GM21786 (cell line): ENCODE results near the gene LRRC37B.
"Not testable (repeated sequence)": the region's sequence is repeated elsewhere in the genome, so short reads cannot be mapped to it uniquely, and the experiment has no call there.

Experiments
- ATAC-seq: cut with Tn5 transposase; IDR thresholded peaks from one replicate; pipeline ENCODE4 v1.9.1; 2021; ENCODE audit not compliant: unreplicated experiment

Gene LRRC37B

DNA sequence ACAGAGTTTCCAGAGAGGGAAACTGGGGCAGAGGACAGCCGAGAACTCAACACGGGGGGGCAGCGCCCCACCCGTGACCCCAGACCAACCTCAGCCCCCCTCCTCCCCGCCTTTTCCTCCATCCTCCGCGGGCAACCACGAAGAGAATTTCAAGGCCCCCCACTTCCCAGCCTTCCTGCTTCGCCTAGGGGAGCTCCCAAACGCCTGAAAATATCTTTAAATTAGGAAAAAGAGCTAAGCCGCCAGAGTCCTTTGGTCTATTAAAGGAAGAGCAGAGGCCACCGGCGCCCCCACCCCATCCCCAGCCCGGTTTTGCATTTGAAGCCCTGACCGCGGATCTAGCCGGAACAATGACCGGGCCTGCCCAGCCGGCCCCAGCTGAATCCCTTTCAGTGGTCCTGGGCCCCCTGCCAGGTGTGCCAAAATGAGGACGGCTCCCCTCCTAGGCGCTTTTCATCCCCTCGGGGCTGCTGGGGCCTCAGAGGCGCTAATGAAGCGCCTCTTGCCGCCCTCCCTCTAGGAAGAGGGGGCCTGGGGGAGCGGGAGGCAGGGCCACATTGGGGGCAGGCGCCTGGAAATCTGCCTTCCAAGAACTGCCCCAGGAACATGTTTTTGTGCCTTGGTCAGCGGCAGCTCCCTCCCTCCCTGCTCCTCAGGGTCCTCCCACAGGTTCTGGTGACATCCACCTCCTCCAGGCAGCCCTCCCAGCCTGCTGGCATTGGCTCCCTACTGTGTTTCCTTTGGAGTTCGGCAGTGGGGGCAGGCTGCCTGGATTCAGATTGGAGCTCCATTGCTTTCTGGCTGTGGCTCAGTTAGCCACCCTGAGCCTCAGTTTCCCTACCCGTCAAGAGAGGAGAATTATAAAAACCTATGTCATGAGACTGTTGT, 78.0 kb downstream of the LRRC37B start:
- ATAC-seq: not testable (repeated sequence)

DNA sequence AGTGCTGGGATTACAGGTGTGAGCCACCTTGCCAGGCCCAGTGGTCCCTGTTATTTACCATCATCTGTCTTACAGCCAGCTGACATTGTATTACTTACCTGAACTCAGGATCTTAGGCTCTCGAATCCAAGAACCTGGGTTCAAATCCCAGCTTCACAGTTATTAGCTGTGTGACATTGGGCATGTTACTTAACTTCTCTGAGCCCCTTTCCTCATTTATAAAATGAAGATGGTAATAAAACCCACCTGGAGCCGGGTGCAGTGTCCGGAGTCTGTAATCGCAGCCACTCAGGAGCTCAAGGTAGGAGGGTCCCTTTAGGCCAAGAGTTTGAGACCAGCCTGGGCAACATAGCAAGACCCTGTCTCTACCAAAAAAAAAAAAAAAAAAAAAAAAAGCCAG, 79.7 kb downstream of the LRRC37B start:
- not testable (repeated sequence) for ATAC-seq

DNA sequence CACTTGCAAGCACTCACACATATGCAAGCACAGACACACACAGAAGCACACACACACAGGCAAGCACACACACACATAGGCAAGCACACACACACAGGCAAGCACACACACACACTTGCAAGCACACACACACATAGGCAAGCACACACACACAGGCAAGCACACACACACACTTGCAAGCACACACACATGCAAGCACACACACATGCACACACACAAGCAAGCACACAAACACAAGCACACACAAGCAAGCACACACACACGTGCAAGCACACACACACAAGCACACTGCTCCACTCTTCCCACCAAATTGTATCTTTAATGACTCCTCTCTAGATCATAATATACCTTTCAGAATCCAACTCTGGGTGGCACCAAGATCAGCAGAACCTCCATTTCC, 84.9 kb downstream of the LRRC37B start:
- ATAC-seq: not testable (repeated sequence)

DNA sequence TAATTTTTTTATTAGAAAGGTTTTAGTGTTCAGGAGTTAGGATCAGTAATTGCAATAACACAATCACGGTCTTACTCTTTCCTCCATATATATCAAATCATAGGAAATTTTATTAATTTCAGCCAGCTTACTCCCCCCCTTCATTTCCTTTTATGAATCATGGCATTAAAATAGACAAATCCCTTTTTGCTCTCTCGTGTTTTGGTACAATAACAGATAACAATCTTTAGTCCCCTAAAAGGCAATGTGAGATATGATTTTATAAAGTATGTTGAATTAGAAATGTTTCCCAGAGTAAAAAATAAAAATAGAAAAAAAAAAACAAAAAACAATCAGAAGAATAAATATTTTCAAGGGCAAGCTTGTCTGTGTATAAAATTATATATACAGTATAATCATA, 92.5 kb downstream of the LRRC37B start:
- no peak for ATAC-seq

DNA sequence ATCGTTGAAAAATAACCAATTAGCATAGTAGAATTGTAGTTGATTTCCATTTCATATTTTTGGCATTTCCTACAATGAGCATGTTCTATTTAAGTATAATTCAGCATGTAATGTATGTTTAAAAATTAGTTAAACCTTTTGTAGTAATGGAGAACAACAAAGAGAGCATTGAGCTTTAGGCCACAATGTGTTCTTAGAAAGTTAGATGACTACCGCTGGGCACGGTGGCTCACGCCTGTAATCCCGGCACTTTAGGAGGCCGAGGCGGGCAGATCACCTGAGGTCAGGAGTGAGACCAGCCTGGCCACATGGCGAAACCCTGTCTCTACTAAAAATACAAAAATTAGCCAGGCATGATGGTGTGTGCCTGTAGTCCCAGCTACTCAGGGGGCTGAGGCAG, 93.1 kb downstream of the LRRC37B start:
- not testable (repeated sequence) for ATAC-seq

DNA sequence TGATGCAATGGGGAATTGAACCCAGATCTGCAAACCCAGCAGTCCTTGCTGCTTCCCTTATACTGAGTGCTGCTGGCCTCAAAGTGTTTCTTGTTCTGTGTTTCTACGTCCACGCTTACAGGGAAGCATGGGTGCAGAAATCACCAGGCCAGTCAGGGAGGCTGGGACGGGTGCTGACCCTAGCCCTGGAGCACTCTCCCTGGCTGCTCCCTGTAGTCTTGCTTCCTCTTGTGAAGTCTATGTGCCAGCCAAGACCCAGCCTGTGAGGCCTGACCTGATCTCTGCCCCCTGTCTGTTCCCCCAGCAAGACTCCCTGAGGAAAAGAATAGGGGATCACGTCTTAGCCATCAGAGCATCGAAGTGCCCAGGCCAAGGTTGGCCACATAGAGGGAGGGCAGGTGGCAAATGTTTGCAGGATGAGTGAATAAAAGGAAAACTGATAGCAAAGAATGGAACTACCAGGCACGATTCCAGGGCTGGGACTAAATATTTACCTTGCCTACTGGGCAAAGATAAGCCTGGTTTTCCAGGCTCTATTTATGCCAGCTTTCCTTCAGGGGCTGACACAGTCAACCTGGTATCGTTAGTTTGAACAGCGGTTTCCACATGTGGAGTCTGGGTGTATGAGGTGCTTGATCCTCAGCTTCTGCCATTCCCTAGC, 93.9 kb downstream of the LRRC37B start:
- ATAC-seq: no peak

DNA sequence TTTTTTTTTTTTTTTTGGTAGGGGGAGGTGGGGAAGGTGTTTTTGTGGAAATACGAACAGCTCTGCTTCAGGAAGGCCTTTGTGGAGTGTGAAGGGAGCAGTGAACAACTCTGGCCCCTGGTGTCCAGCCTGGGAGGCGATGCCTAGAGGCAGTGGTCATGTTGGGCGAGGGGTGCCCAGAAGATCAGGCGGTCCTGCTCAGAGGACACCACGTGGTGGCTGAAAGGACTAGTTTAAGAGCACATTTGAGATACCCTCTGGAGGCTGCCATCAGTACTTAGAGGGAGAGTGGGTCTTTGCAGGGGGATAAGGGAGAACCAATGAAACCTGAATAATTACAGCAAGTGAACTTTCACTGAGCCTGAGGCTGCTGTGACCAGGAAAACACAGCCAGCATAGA, 95.0 kb downstream of the LRRC37B start:
- no peak for ATAC-seq

DNA sequence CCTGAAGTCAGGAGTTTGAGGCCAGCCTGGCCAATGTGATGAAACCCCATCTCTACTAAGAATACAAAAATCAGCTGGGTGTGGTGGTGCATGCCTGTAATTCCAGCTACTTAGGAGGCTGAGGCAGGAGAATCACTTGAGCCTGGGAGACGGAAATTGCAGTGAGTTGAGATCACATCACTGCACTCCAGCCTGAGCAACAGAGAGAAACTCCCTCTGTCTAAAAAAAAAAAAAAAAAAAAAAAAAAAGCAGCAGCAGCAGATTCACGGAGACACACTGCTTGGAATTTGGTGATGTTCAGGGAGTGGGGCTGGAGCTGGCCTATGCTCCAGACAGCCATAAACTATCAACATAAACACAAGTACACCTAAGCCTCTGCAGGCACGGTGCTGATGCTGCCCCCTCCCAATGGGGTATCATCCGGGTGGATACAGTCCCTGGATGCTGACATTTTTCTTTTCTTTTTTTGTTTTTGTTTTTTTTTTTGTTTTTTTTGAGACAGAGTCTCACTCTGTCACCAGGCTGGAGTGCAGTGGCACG, 95.5 kb downstream of the LRRC37B start:
- ATAC-seq: no peak
